A549 treated with AZD9567 at 1 μM for 4 hours (cell line): Measurements from ENCODE around the gene ZSCAN5C. TPM values are rescaled to one million over a fixed set of nuclear protein-coding genes. Genes with fewer than 3 reads are reported as not detected.

Experiments
- total RNA-seq: library from RNA; stranded (reverse); fragments of 200-300 nt; extraction: Qiagen RNA extraction; gene quantifications from 5 replicates; pipeline ENCODE4 v1.2.3, GENCODE V29; 2022; ENCODE audit not compliant: insufficient read depth

ZSCAN5C gene
- 0.09 TPM in 1 of 5 replicates, not detected in the others for total RNA-seq

GRCh38 chr19:56201973-56202372 lies at the start of gene ZSCAN5C:
Gene ZSCAN5C (plus strand): TSS chr19:56202273. CDS start chr19:56205914, 3,641 bp downstream.

GRCh38 chr19:56175861-56176307 lies 26.2 kb upstream of the ZSCAN5C start, which contains the start of gene GALP:
Gene GALP (plus strand): TSS chr19:56176008. CDS start chr19:56177109, 1,101 bp downstream.

GRCh38 chr19:56197646-56198045 lies 4.4 kb upstream of the ZSCAN5C start, which contains the start of gene ZSCAN5B:
Gene ZSCAN5B (minus strand): TSS chr19:56197783. CDS start chr19:56193052, 4,731 bp downstream.

Other genes with a start within 250 kb of the ZSCAN5C start
- gene NLRP5, start 215.5 kb upstream of the ZSCAN5C start, total RNA-seq: 0.02 to 0.03 TPM (median 0.02 TPM) in 3 of 5 replicates, not detected in the others
- 26.1 to 49.9 TPM (median 43.3 TPM) in 5 replicates for gene ZNF787, start 81.0 kb upstream of the ZSCAN5C start, total RNA-seq
- gene ZNF444, start 61.0 kb upstream of the ZSCAN5C start, total RNA-seq: 7.7 to 24.6 TPM (median 24.0 TPM) in 5 replicates
- gene GALP, start 26.3 kb upstream of the ZSCAN5C start, total RNA-seq: not detected in 5 replicates
- 0.07 TPM in 2 of 5 replicates, not detected in the others for gene ZSCAN5B, start 4.5 kb upstream of the ZSCAN5C start, total RNA-seq
- not detected in 5 replicates for gene EDDM13, start 70.5 kb downstream of the ZSCAN5C start, total RNA-seq
- 8.6 to 17.8 TPM (median 9.7 TPM) in 5 replicates for gene ZSCAN5A, start 112.6 kb downstream of the ZSCAN5C start, total RNA-seq
- 0.78 to 1.7 TPM (median 1.2 TPM) in 4 of 5 replicates, not detected in the other for gene ZNF582, start 191.3 kb downstream of the ZSCAN5C start, total RNA-seq
- gene ZNF583, start 202.1 kb downstream of the ZSCAN5C start, total RNA-seq: 1.1 to 2.2 TPM (median 1.7 TPM) in 5 replicates